SH-SY5Y (cell line): ENCODE data around the gene ADAM15.

Experiments
- GATA2 ChIP-seq: IDR thresholded peaks from 2 replicates; pipeline ENCODE4 v1.6.1; 2011; ENCODE audit warnings: mild to moderate bottlenecking, low read depth, low read length
- GATA3 ChIP-seq: IDR thresholded peaks from 2 replicates; pipeline ENCODE4 v1.6.1; 2011; ENCODE audit warnings: low read depth, mild to moderate bottlenecking, low read length, moderate library complexity

GRCh38 chr1:155019377-155020245 is 31.5 kb upstream of the ADAM15 start:
- TF ChIP-seq GATA3: no peak
- TF ChIP-seq GATA2: no peak
